Keratinocyte (primary cell): ENCODE measurements around the gene SHKBP1. TPM values are rescaled to one million over a fixed set of nuclear protein-coding genes. Genes with fewer than 3 reads are reported as not detected.

ENCODE experiments used
- DNase-seq: peaks from one replicate; pipeline ENCODE4 v3.0.0-alpha.2; 2011; ENCODE audit warnings: low read depth, missing footprints, low spot score
- FAIRE-seq: peaks from 2 replicates; lab custom pipeline; 2011; peaks lifted over from hg19 to GRCh38; lab: Jason Lieb, UNC
- H2AFZ ChIP-seq: 2 replicates; pipeline ENCODE4 v1.6.0; 2012; ENCODE audit warnings: low read length, control low read depth, inconsistent platforms; ENCODE audit not compliant: control insufficient read depth
- H3K27ac ChIP-seq: 2 replicates; pipeline ENCODE4 v1.5.1; 2011; ENCODE audit warnings: low read length; ENCODE audit not compliant: control insufficient read depth, insufficient read depth
- H3K27me3 ChIP-seq: 3 replicates; pipeline ENCODE4 v1.6.0; 2011; ENCODE audit warnings: low read length; ENCODE audit not compliant: control insufficient read depth, insufficient read depth; ENCODE audit errors: extremely low read depth
- H3K36me3 ChIP-seq, 2 experiments: 2 replicates in 1 of 2; 3 replicates in 1 of 2; pipeline ENCODE4 v1.5.1; 2011; ENCODE audit warnings: low read length in 2 of 2, mild to moderate bottlenecking in 1 of 2; ENCODE audit not compliant: control insufficient read depth in 2 of 2, insufficient read depth in 2 of 2; ENCODE audit errors: extremely low read depth in 1 of 2
- H3K4me1 ChIP-seq: 3 replicates; pipeline ENCODE4 v1.5.1; 2011; ENCODE audit warnings: low read length; ENCODE audit not compliant: control insufficient read depth, insufficient read depth; ENCODE audit errors: extremely low read depth
- H3K4me2 ChIP-seq: 3 replicates; pipeline ENCODE4 v1.6.0; 2011; ENCODE audit warnings: low read depth, low read length; ENCODE audit not compliant: control insufficient read depth, insufficient read depth; ENCODE audit errors: extremely low read depth
- H3K4me3 ChIP-seq, 3 experiments: fragments of 200-600 bp in 1 of 3; sonication (generic) in 1 of 3; 2 replicates in 2 of 3; 3 replicates in 1 of 3; pipeline ENCODE4 v1.5.1; 2011 to 2016; ENCODE audit warnings: low read length in 3 of 3, mild to moderate bottlenecking in 3 of 3, control low read depth in 2 of 3, inconsistent platforms in 1 of 3, low read depth in 1 of 3, mixed read lengths in 1 of 3, mixed run types in 1 of 3, moderate library complexity in 1 of 3; ENCODE audit not compliant: control insufficient read depth in 2 of 3, insufficient read depth in 2 of 3; ENCODE audit errors: extremely low read depth in 1 of 3
- H3K79me2 ChIP-seq: 2 replicates; pipeline ENCODE4 v1.6.0; 2012; ENCODE audit warnings: low read length; ENCODE audit not compliant: control insufficient read depth, insufficient read depth
- H3K9ac ChIP-seq: 3 replicates; pipeline ENCODE4 v1.6.0; 2011; ENCODE audit warnings: low read length; ENCODE audit not compliant: control insufficient read depth, insufficient read depth; ENCODE audit errors: extremely low read depth
- H3K9me1 ChIP-seq: 3 replicates; pipeline ENCODE4 v1.6.0; 2011; ENCODE audit warnings: low read length; ENCODE audit not compliant: control insufficient read depth, insufficient read depth; ENCODE audit errors: extremely low read depth
- H3K9me3 ChIP-seq: 2 replicates; pipeline ENCODE4 v1.5.1; 2012; ENCODE audit warnings: low read depth, low read length; ENCODE audit not compliant: control insufficient read depth
- H4K20me1 ChIP-seq: 3 replicates; pipeline ENCODE4 v1.6.0; 2011; ENCODE audit warnings: low read length; ENCODE audit not compliant: control insufficient read depth, insufficient read depth; ENCODE audit errors: extremely low read depth
- EZH2 ChIP-seq: IDR thresholded peaks from one replicate; pipeline ENCODE4 v1.6.1; 2012; ENCODE audit warnings: inconsistent platforms, mild to moderate bottlenecking, low read length, moderate library complexity
- dilution Hi-C: fragments of 300-500 bp; cut with MboI; formaldehyde crosslinking; loops from one replicate; pipeline ENCODE4 v1.7.0; 2020; ENCODE audit warnings: low sequenced_read_pairs; ENCODE audit not compliant: extremely low pct_ligation_motif_present
- polyA plus RNA-seq, 5 experiments: library from polyadenylated mRNA; depleted of rRNA in 3 of 5; stranded (reverse) in 3 of 5; stranded (forward) in 1 of 5; unstranded in 1 of 5; fragments of >200 nt; gene quantifications; 1 replicate in 1 of 5; 2 replicates in 3 of 5; 3 replicates in 1 of 5; pipeline versions ENCODE4 v1.2.1 to v1.2.3, GENCODE V29; 2011 to 2012; ENCODE audit warnings: missing spikeins in 2 of 5, low read depth in 1 of 5, low replicate concordance in 1 of 5
- TF ChIP-seq, protein P1 (sequence below), 3 experiments: IDR thresholded peaks in 1 of 3; conservative IDR thresholded peaks in 1 of 3; optimal IDR thresholded peaks in 1 of 3; 2 replicates in 2 of 3; 3 replicates in 1 of 3; pipeline versions ENCODE3 to v1.5.1; 2011; ENCODE audit warnings: low read length in 3 of 3, mild to moderate bottlenecking in 3 of 3, moderate library complexity in 2 of 3, control low read depth in 1 of 3, inconsistent platforms in 1 of 3; ENCODE audit not compliant: insufficient read depth in 2 of 3; ENCODE audit errors: extremely low read depth in 1 of 3

The SHKBP1 gene
- polyA plus RNA-seq, 1 donor (not counting 4 experiments of a cell fraction or from before 2014, with no cell fraction given), result 20.2 TPM

DNA sequence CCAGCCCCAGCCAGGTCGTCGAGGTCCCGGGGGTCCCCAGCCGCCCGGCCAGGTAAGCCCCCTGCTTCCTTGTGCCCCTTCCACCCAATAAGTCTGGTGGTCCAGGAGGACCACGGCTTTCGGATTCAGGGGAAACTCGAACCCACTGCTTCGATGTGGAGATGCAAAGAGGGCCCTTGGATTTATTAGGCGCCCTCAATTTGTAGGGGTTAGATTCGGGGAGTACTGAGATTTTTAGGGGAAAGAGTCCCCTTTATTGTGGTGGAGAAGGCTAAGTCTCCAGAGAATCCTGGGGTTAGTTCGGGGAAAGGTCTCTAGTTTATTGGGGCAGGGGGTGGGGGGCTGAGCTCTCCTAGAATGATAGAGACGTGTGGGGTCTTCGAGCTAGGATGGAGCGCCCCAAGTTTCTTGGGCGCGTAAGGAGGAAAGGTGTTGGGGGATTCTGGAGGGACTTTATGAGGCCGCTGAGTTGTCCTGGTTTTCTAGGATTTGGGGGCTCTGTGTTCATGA, 20.7 kb downstream of the SHKBP1 start:
- H3K9me3 ChIP-seq, result no peaks in the 10 kb centered on the region
- no peak overlapping the region for H3K4me3 ChIP-seq
- FAIRE-seq (no peak), DNase-seq (no peak)
- no peaks in the 10 kb centered on the region for H3K36me3 ChIP-seq
- no peaks in the 10 kb centered on the region for H3K9me1 ChIP-seq
- H3K79me2 ChIP-seq, result no peaks in the 10 kb centered on the region
- dilution Hi-C loops, result no loop called here
- peaks cover 29% of the 10 kb centered on the region for H3K4me1 ChIP-seq
- no peak overlapping the region for H3K4me2 ChIP-seq
- H2AFZ ChIP-seq, result no peak overlapping the region
- H3K27me3 ChIP-seq, result peaks cover 41% of the 10 kb centered on the region
- H4K20me1 ChIP-seq, result no peaks in the 10 kb centered on the region
- no peak overlapping the region for H3K9ac ChIP-seq
- H3K27ac ChIP-seq, result no peak overlapping the region
- TF ChIP-seq, protein P1, sequence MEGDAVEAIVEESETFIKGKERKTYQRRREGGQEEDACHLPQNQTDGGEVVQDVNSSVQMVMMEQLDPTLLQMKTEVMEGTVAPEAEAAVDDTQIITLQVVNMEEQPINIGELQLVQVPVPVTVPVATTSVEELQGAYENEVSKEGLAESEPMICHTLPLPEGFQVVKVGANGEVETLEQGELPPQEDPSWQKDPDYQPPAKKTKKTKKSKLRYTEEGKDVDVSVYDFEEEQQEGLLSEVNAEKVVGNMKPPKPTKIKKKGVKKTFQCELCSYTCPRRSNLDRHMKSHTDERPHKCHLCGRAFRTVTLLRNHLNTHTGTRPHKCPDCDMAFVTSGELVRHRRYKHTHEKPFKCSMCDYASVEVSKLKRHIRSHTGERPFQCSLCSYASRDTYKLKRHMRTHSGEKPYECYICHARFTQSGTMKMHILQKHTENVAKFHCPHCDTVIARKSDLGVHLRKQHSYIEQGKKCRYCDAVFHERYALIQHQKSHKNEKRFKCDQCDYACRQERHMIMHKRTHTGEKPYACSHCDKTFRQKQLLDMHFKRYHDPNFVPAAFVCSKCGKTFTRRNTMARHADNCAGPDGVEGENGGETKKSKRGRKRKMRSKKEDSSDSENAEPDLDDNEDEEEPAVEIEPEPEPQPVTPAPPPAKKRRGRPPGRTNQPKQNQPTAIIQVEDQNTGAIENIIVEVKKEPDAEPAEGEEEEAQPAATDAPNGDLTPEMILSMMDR (optimal IDR thresholded peaks at IDR 0.05 in 1 of 3, IDR thresholded peaks at IDR 0.05 in 1 of 3, conservative IDR thresholded peaks at IDR 0.05 in 1 of 3; ENCODE audit: extremely low read depth in 1 of 3, insufficient read depth in 2 of 3, low read length in 3 of 3), result no peak
- TF ChIP-seq EZH2, result peak; percentile 34

DNA sequence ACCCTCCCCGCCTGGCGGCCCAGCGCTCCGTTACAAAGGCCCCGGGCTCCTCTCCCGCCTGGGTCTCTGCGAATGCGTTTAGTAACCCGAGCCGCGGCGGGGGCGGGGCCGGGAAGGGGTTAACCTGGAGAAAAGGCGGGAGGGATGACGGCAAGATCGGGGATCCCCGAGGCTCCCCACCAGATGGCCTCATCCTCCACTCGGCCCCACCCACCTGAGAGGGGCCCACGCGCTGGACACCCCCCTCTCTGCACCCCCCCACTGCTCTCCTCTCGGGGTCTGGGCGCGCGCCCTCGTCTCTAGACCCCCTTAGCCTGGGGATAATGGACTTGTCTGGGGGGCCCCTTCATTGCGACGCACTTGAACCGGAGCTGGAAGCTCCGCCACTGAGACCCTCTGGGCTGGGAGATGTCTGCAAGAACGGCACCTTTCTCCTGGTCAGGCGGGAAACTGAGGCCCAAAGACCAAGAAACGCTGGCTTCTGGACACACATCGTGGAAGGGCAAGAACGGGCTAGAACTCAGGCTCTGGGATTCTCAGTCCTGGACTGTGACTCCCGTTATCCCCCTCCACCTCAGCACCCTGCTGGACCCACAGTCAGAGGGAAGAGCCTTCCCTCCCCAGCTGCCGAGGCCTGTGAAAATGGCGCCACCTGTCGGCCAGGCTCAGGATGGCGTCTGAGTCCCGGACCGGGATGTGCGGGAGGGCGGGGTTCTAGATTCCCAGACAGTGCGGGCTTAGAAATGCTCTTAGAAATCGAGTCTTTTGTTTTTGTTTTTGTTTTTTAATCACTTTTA, 21.6 kb downstream of the SHKBP1 start:
- H3K9me3 ChIP-seq, result no peaks in the 10 kb centered on the region
- H3K4me3 ChIP-seq, result peak overlapping the region in 2 of 3 experiments; percentile 20 to 48
- H3K27me3 ChIP-seq, result peaks cover 41% of the 10 kb centered on the region

More for the DNA sequence above, 21.6 kb downstream of the SHKBP1 start:
- Histone ChIP-seq H3K36me3 (no peaks in the 10 kb centered on the region), H3K9me1 (no peaks in the 10 kb centered on the region), H3K27ac (no peak overlapping the region), H2AFZ (peak overlapping the region; percentile 33), H3K9ac (peak overlapping the region; percentile 15), H3K4me1 (peaks cover 38% of the 10 kb centered on the region), H3K79me2 (no peaks in the 10 kb centered on the region), H3K4me2 (peak overlapping the region; percentile 73), H4K20me1 (no peaks in the 10 kb centered on the region)
- FAIRE-seq, result peak; percentile 64
- DNase-seq, result no peak
- dilution Hi-C loops, result no loop called here
- no peak for TF ChIP-seq EZH2
- TF ChIP-seq, protein P1 (optimal IDR thresholded peaks at IDR 0.05 in 1 of 3, IDR thresholded peaks at IDR 0.05 in 1 of 3, conservative IDR thresholded peaks at IDR 0.05 in 1 of 3; ENCODE audit: extremely low read depth in 1 of 3, insufficient read depth in 2 of 3, low read length in 3 of 3), result peak; percentile 95 to 99 (median 95)
